ENCODE results near the gene KRTAP4-7.

DNA sequence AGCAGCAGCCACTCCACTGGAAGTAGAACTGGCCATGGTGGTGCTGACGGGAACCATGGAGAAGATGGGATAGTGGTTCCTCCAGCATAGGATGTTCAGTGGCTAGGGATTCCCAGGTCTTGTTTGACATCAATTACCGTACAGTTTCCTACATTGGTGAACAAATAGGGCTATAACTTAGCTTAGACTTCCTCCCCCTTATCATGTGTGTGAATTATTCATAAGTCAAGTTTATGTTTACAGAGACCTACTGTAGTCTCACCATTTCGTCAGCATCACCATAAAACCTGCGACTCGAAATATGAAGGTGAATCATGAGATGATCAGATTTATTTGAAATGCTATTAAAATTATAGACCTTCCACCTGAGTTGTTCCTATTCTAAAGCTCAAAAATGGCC lies 25.2 kb upstream of the KRTAP4-7 start:
- TF ChIP-seq CTCF (IDR thresholded peaks at IDR 0.05) (no peak), ZFX (IDR thresholded peaks at IDR 0.05; ENCODE audit: borderline replicate concordance) (no peak)

Measured in 22Rv1 (cell line).